RWPE1 (cell line): ENCODE measurements around the gene FNDC4.

ENCODE experiments used
- CTCF ChIA-PET: fragments of 350-600 bp; sonication (Branson Sonifier 250); formaldehyde crosslinking; extraction: SDS; loops from one replicate; lab custom pipeline; 2021; lab: Yijun Ruan, JAX
- POLR2A ChIA-PET: fragments of 400-600 bp; formaldehyde crosslinking; extraction: SDS; loops from one replicate; lab custom pipeline; 2020; ENCODE audit warnings: antibody characterized with exemption; ENCODE audit not compliant: low non-redundant PET; lab: Yijun Ruan, JAX
- DNase-seq: peaks from one replicate; pipeline ENCODE4 v3.0.0; 2012; ENCODE audit warnings: low spot score
- H3K27ac ChIP-seq: fragments of 450-650 bp; 2 replicates; pipeline ENCODE4 v1.5.1; 2017
- CTCF ChIP-seq: fragments of 450-650 bp; conservative IDR thresholded peaks from 2 replicates; pipeline ENCODE4 v1.5.1; 2017; ENCODE audit warnings: low read depth, mild to moderate bottlenecking

FNDC4 gene

GRCh38 chr2:27448381-27448780, 46.6 kb downstream of the FNDC4 start:
- POLR2A ChIA-PET = no interaction called here
- DNase-seq = no peak
- no peak overlapping the region for H3K27ac ChIP-seq
- CTCF ChIA-PET = interaction anchor here (0.6 to 1.3 kb wide), 2 partner anchors 17 to 27 kb away, joined by 3 read pairs; no protein-coding TSS in a partner anchor
- no peak for TF ChIP-seq CTCF

- peak overlapping the region; percentile 53 for H3K27ac ChIP-seq
- peak; percentile 66 for DNase-seq
- ChIA-PET POLR2A (no interaction called here), CTCF (no interaction called here)
- TF ChIP-seq CTCF = no peak
These were observed 48.9 kb downstream of the FNDC4 start for GRCh38 chr2:27446057-27446456.

GRCh38 chr2:27445615-27446014, 49.4 kb downstream of the FNDC4 start:
- DNase-seq = no peak
- CTCF ChIA-PET = no interaction called here
- peak overlapping the region; percentile 53 for H3K27ac ChIP-seq

GRCh38 chr2:27445155-27445554, 49.8 kb downstream of the FNDC4 start:
- CTCF ChIA-PET = no interaction called here
- DNase-seq = no peak
- H3K27ac ChIP-seq = peak overlapping the region; percentile 53
- POLR2A ChIA-PET = no interaction called here
- no peak for TF ChIP-seq CTCF

More at GRCh38 chr2:27445615-27446014, 49.4 kb downstream of the FNDC4 start:
- POLR2A ChIA-PET = no interaction called here
- TF ChIP-seq CTCF = no peak

- POLR2A ChIA-PET = no interaction called here
- CTCF ChIA-PET = no interaction called here
These were observed 52.1 kb downstream of the FNDC4 start for GRCh38 chr2:27442920-27443282.

GRCh38 chr2:27441958-27442919, 52.8 kb downstream of the FNDC4 start, which contains the start of gene KRTCAP3:
Gene KRTCAP3 (plus strand): TSS chr2:27442381. CDS start chr2:27442413, 32 bp downstream.
- CTCF ChIA-PET = interaction anchor here (1.3 kb wide), 1 partner anchor 13 kb away, joined by 4 read pairs; no protein-coding TSS in a partner anchor
- POLR2A ChIA-PET = no interaction called here
- peak within 1 kb of the TSS; percentile 49 for H3K27ac ChIP-seq
- peak; percentile 92 for DNase-seq
- TF ChIP-seq CTCF = peak; percentile 54

More at GRCh38 chr2:27442920-27443282, 52.1 kb downstream of the FNDC4 start:
- no peak for DNase-seq
- peak overlapping the region; percentile 49 for H3K27ac ChIP-seq
- no peak for TF ChIP-seq CTCF
